Hepatocyte (in vitro differentiated cells): ENCODE data around the gene ABHD4.

Experiments used
- EZH2 ChIP-seq: fragments of 200-600 bp; sonication (generic); IDR thresholded peaks from 2 replicates; pipeline ENCODE4 v1.6.1; 2016; ENCODE audit warnings: antibody characterized with exemption, mild to moderate bottlenecking, borderline replicate concordance
- EZH2phosphoT487 ChIP-seq: fragments of 200-600 bp; sonication (generic); IDR thresholded peaks from one replicate; pipeline ENCODE4 v1.6.1; 2018; ENCODE audit warnings: antibody characterized with exemption, mild to moderate bottlenecking, low read depth, moderate library complexity; ENCODE audit not compliant: unreplicated experiment, severe bottlenecking
- TF ChIP-seq, protein P1 (sequence below): fragments of 200-600 bp; sonication (generic); IDR thresholded peaks from 2 replicates; pipeline ENCODE4 v1.5.1; 2016; ENCODE audit warnings: antibody characterized with exemption, mild to moderate bottlenecking; ENCODE audit not compliant: poor library complexity

DNA sequence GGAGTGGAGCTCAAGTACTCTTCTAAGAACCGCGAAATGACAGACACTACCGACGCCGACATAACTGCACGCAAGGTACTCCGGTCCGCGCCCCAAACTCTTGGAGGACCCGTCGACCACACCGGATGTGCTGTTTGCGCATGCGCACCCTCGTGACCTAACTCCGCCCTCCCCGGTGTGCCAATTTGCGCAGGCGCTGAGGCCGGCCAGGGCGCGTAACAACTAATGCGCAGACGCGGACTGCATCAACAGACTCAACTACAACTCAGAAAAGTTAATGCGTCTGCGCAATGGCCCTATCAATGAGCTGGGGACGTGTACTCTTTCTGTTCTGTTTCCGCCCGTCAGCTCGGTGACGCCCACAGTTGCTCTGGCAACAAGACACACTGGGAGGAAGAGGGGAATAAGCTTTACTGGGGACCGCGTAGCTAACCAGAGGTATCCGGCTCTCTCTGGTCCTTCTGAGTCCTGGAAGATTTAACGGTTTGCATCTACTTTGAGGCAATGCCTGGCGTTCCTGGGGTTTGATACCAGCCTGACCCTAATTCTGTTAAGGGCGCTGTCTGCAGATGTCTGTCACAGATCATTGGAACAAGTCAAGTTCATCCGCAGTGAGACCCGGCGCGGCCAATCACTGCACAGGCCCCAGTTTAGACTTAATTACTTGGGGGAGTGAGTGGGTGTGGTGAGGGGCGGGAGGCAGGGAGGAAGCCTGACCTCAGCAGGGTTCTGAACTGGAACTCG, 8.8 kb upstream of the ABHD4 start, which contains the start of gene DAD1:
- TF ChIP-seq, protein P1, sequence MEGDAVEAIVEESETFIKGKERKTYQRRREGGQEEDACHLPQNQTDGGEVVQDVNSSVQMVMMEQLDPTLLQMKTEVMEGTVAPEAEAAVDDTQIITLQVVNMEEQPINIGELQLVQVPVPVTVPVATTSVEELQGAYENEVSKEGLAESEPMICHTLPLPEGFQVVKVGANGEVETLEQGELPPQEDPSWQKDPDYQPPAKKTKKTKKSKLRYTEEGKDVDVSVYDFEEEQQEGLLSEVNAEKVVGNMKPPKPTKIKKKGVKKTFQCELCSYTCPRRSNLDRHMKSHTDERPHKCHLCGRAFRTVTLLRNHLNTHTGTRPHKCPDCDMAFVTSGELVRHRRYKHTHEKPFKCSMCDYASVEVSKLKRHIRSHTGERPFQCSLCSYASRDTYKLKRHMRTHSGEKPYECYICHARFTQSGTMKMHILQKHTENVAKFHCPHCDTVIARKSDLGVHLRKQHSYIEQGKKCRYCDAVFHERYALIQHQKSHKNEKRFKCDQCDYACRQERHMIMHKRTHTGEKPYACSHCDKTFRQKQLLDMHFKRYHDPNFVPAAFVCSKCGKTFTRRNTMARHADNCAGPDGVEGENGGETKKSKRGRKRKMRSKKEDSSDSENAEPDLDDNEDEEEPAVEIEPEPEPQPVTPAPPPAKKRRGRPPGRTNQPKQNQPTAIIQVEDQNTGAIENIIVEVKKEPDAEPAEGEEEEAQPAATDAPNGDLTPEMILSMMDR = no peak
- TF ChIP-seq EZH2 = no peak
- TF ChIP-seq EZH2phosphoT487 = no peak
